IPS DF 4.7 (cell line): Measurements from ENCODE around the gene KASH5.
"Not testable (repeated sequence)": the region's sequence is repeated elsewhere in the genome, so short reads cannot be mapped to it uniquely, and the experiment has no call there.

ENCODE experiments used
- DNase-seq: peaks from one replicate; pipeline ENCODE4 v3.0.0-alpha.2; 2013; ENCODE audit warnings: low spot score; ENCODE audit errors: extremely low read depth

Gene KASH5

GRCh38 chr19:49436381-49437017 lies 48.5 kb downstream of the KASH5 start:
- DNase-seq, result no peak

DNA sequence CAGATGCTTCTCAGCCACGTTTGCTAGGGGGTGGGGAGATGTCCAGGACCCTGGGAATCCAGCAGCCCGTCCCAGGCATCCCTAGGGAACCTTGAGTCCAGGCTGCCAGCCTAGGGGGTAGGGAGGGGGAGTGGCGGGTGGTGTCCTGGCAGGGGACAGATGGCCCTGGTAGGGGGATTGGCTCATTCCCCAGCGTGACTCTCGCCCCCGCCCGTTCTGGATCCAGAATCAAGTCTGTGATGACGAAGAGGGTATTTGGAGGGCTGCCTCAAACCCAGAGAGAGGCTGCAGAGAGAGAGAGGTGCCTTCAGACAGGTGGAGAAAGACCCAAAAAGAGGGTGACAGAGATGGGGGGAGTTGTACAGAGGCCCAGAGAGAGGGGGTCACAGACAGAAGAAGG lies 49.2 kb downstream of the KASH5 start:
- no peak for DNase-seq

DNA sequence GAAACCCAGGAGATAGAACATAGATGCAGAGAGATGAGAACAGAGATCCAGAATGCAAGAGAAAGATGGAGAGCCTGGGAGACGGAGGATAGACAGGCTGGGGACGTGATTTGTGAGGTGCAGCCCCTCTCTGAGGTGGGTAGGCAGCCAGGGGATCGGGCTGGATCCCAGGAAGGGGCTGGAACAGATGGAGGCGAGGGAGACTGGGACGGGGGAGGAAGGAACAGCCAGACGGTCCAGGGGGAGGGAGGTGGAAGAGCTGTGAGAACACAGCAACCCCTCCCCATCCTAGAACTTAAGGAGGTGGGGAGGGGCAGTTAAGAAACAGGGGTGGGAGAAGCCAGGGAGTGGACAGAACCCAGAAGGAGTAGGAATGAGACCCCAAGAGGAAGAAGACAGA lies 50.2 kb downstream of the KASH5 start:
- no peak for DNase-seq

GRCh38 chr19:49439836-49440235 lies 51.8 kb downstream of the KASH5 start:
- DNase-seq, result no peak

DNA sequence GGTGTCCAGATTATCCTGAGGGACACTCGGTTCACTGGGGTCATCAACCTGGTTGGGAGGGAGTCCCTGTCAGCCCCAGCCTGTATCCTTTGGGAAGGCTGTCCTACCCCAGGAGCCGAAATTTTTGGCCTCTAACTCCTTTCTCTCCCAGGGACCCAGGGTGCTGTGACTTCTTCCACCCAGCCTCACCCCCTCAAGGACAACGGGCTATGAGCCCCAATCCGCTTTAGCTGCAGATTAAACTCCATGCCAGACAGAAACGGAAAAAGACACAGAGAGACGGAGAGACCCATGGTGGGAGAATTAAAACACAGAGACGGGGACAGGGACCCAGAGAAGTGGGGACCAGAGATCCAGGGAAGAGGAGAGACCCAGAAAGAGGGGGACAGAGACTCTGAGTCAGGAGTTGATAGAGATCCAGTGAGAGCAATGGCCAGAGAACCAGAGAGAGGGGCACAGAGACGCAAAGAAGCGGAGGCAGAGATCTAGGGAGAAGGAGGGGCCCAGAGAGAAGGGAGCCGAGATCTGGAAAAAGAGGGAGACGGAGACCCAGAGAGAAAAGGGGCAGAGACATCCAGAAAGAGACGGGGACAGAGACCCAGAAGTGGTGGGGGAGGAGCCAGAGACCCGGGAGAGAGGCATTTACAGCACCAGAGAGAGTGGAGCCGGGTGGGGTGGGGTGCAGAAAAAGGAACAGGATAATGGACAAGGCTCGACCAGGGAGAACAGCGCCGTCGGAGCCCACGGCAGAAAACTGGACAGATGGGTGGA lies 52.6 kb downstream of the KASH5 start:
- DNase-seq, result no peak

GRCh38 chr19:49441210-49441959 lies 53.3 kb downstream of the KASH5 start, which contains the start of gene SLC17A7:
SLC17A7 (minus strand) TSS chr19:49441527; CDS start chr19:49441379, 148 bp downstream.
- DNase-seq, result no peak

- no peak for DNase-seq
Measured at GRCh38 chr19:49441960-49442350, 53.9 kb downstream of the KASH5 start.

DNA sequence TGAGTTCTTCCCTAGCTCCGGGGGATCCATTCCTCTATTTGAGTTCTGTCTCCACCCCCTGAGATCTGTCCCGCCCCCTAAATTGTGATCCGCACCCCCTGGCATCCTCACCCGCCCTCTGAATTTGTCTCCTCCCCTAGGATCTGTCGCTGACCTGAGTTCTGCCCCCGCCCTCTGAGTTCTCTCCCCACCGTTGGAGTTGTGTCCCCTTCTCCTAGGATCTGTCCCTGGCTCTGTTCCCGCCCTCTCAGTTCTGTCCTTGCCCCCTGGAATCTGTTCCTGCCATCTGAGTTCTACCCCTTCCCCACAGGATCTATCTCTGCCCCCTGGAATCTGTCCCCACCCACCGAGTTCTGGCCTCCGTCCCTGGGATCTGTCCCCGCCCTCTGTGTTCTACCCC lies 54.3 kb downstream of the KASH5 start:
- no peak for DNase-seq

- no peak for DNase-seq
Measured at GRCh38 chr19:49442771-49443365, 54.8 kb downstream of the KASH5 start.

DNA sequence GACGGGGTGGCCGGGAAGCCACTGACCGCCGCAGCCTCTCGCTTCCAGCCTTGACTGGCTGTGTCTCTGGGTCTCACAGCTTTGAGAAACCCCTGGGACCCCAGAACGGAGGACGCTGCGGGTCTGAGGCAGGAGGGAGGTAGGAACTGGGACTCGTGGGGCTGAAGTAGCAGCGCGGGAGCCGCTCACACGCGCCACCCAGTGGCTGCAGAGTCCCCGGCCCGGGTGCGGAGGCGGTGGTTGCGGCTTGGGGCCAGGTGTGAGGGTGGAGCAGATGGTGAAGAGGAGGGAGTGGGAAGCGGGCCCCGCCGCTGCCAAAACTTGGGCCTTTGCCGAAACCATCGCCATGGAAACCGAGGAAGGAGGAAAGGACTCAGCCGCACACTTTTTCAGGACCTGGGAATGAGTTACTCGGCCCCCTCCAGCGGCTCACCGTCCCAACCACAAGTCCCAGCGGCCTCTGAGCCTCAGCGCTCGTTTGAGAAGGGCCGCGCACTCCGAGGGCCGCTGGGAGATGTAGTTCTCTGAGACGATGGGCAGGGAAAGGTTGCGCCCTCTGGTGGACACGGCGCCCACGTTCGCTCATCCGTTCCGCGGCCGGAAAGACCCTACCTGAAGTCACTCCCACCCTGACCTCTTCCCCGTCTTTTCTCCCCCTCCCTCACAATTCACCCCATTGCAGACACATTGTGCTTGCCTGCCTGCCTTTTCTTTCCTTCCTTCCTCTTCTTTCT lies 55.5 kb downstream of the KASH5 start:
- DNase-seq, result no peak

DNA sequence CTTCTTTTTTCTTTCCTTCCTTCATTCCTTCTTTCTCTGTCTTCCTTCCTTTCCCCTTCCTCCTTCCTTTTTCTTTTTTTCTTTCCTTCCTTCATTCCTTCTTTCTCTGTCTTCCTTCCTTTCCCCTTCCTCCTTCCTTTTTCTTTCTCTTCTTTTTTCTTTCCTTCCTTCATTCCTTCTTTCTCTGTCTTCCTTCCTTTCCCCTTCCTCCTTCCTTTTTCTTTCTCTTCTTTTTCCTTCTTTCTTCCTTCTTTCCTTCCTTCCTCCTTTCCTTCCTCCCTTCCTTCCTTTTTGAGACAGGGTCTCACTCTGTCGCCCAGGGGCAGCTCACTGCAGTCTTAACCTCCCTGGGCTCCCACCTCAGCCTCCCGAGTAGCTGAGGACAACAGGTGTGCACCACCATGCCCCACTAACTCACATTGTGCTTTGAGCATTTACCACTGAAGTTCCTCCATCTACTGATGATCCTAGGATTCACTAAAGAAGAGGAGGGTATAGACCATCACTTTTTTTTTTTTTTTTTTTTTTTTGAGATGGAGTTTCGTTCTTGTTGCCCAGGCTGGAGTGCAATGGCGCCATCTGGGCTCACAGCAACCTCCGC lies 56.2 kb downstream of the KASH5 start:
- not testable (repeated sequence) for DNase-seq

- no peak for DNase-seq
Measured at GRCh38 chr19:49445997-49446396, 57.9 kb downstream of the KASH5 start.

GRCh38 chr19:49447485-49448431 lies 59.7 kb downstream of the KASH5 start:
- DNase-seq, result no peak

- no peak for DNase-seq
Measured at GRCh38 chr19:49448432-49448786, 60.4 kb downstream of the KASH5 start.

- DNase-seq, result no peak
Measured at GRCh38 chr19:49450405-49450804, 62.4 kb downstream of the KASH5 start.

DNA sequence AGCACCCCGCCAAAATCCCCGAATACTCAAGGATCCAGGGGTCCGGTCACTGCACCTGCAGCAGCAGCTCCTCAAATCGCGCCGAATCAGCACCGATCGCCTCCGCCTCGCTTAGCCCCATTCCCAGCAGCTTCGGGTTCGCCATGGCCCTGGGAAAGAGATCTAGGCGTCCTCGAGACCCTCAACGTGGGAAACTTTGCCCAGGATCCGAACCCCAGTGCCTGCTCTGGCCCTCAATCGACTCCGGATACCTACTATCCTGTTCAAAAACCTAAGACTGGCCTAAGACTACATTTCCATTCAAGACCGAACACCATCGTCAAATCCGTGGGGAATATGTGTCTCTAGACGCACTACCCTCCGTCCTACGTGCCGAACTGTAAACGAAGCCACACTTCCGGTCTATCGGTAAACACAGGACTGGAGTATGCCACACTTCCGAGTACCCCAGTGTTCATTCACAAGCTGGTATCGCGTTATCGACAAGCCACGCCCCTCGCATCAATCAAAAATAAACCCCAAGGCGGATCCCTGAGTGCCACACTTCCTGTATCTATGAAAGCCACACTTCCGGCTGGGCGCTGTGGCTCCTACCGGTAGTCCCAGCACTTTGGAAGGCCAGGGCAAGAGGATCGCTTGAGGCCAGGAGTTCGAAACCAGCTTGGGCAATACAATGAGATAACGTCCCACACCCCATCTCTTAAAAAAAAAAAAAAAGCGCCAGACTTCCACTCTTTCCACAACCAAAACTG lies 63.6 kb downstream of the KASH5 start, which contains the start of gene PIH1D1:
TSS of gene PIH1D1 (minus strand) at position 385 of the 752 bp plus-strand sequence. CDS start at position 145, 240 bp downstream.
- peak; percentile 100 for DNase-seq

- no peak for DNase-seq
Measured at GRCh38 chr19:49453013-49453756, 65.1 kb downstream of the KASH5 start, which contains the start of gene ALDH16A1. ALDH16A1 (plus strand) TSS chr19:49453225; CDS start chr19:49453332, 107 bp downstream.

DNA sequence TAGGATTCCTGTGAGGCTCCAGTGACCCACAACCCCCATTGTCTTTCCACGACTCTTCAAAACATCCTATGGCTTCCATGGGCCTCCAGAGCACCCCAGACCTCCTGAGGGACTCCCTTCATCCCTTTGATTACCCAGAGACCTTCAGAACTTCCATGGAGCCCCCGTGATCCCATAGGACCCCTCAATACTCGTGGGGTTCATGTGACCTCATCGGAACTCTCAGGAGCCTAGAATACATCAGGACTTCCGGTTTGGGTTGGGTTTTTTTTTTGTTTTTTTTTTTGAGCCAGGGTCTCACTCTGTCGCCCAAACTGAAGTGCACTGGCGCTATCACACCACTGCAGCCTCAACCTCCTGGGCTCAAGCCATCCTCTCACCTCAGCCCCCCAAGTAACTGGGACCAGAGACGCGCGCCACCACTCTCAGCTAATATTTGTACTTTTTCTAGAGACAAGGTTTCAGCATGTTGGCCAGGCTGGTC lies 65.8 kb downstream of the KASH5 start:
- DNase-seq, result no peak
